H9 (cell line): ENCODE data around the gene HDAC1. TPM values are rescaled to one million over a fixed set of nuclear protein-coding genes. Genes with fewer than 3 reads are reported as not detected.

Source experiments
- DNase-seq: peaks from one replicate; pipeline ENCODE4 v3.0.0-alpha.2; 2017
- H2AFZ ChIP-seq: one replicate; pipeline ENCODE4 v1.6.1; 2013; ENCODE audit warnings: mild to moderate bottlenecking, low read length, control low read depth, moderate library complexity
- H2AK5ac ChIP-seq: 2 replicates; pipeline ENCODE4 v1.6.1; 2013; ENCODE audit warnings: low read length, control low read depth, mixed read lengths; ENCODE audit not compliant: insufficient read length
- H2BK120ac ChIP-seq: one replicate; pipeline ENCODE4 v1.6.1; 2013; ENCODE audit warnings: low read depth, mild to moderate bottlenecking, low read length, control low read depth, inconsistent platforms; ENCODE audit not compliant: poor library complexity, severe bottlenecking
- H2BK12ac ChIP-seq: 2 replicates; pipeline ENCODE4 v1.6.1; 2013; ENCODE audit warnings: low read length, control low read depth, mixed read lengths, low read depth; ENCODE audit not compliant: insufficient read length
- H2BK15ac ChIP-seq: 2 replicates; pipeline ENCODE4 v1.6.1; 2013; ENCODE audit warnings: low read depth, low read length, control low read depth
- H2BK20ac ChIP-seq: one replicate; pipeline ENCODE4 v1.6.1; 2013; ENCODE audit warnings: low read depth, mild to moderate bottlenecking, low read length, control low read depth, inconsistent platforms; ENCODE audit not compliant: poor library complexity, severe bottlenecking
- H2BK5ac ChIP-seq: 2 replicates; pipeline ENCODE4 v1.6.1; 2013; ENCODE audit warnings: low read length, control low read depth, mixed read lengths; ENCODE audit not compliant: insufficient read length
- H3K14ac ChIP-seq: 2 replicates; pipeline ENCODE4 v1.6.1; 2013; ENCODE audit warnings: low read length, control low read depth; ENCODE audit not compliant: insufficient read depth
- H3K18ac ChIP-seq: 2 replicates; pipeline ENCODE4 v1.6.1; 2013; ENCODE audit warnings: low read depth, mild to moderate bottlenecking, mixed read lengths, low read length, control low read depth; ENCODE audit not compliant: insufficient read length
- H3K23ac ChIP-seq: 2 replicates; pipeline ENCODE4 v1.6.1; 2013; ENCODE audit warnings: low read length, control low read depth, mixed read lengths, low read depth; ENCODE audit not compliant: insufficient read length
- H3K23me2 ChIP-seq: 2 replicates; pipeline ENCODE4 v1.6.1; 2013; ENCODE audit warnings: low read depth, mild to moderate bottlenecking, mixed read lengths, low read length, control low read depth; ENCODE audit not compliant: insufficient read length, poor library complexity, severe bottlenecking
- H3K27ac ChIP-seq: 2 replicates; pipeline ENCODE4 v1.5.1; 2013; ENCODE audit warnings: low read length, control low read depth, mixed read lengths, low read depth; ENCODE audit not compliant: insufficient read length
- H3K27me3 ChIP-seq: 2 replicates; pipeline ENCODE4 v1.6.1; 2013; ENCODE audit warnings: low read length, control low read depth, inconsistent platforms; ENCODE audit not compliant: insufficient read depth
- H3K4ac ChIP-seq: 2 replicates; pipeline ENCODE4 v1.6.1; 2013; ENCODE audit warnings: low read depth, mild to moderate bottlenecking, control low read depth, inconsistent platforms, low read length, moderate library complexity
- H3K4me1 ChIP-seq: 2 replicates; pipeline ENCODE4 v1.6.1; 2013; ENCODE audit warnings: low read length, control low read depth, inconsistent platforms; ENCODE audit not compliant: insufficient read depth
- H3K4me2 ChIP-seq: 2 replicates; pipeline ENCODE4 v1.6.1; 2013; ENCODE audit warnings: low read length, control low read depth, mixed read lengths; ENCODE audit not compliant: insufficient read length, insufficient read depth
- H3K56ac ChIP-seq: 2 replicates; pipeline ENCODE4 v1.6.1; 2013; ENCODE audit warnings: low read depth, mild to moderate bottlenecking, mixed read lengths, low read length, control low read depth; ENCODE audit not compliant: insufficient read length
- H3K79me1 ChIP-seq: 2 replicates; pipeline ENCODE4 v1.6.1; 2013; ENCODE audit warnings: low read depth, mild to moderate bottlenecking, moderate library complexity, low read length, control low read depth, inconsistent platforms; ENCODE audit not compliant: insufficient read depth, poor library complexity, severe bottlenecking
- H3K79me2 ChIP-seq: 2 replicates; pipeline ENCODE4 v1.6.1; 2013; ENCODE audit warnings: low read length, control low read depth, inconsistent platforms; ENCODE audit not compliant: insufficient read depth
- H3K9ac ChIP-seq: 2 replicates; pipeline ENCODE4 v1.6.1; 2013; ENCODE audit warnings: low read length, control low read depth, mixed read lengths; ENCODE audit not compliant: insufficient read length; ENCODE audit errors: extremely low read depth
- H3K9me3 ChIP-seq: one replicate; pipeline ENCODE4 v1.6.1; 2013; ENCODE audit warnings: low read depth, low read length, inconsistent platforms; ENCODE audit not compliant: control insufficient read depth
- H3T11ph ChIP-seq: one replicate; pipeline ENCODE4 v1.6.1; 2013; ENCODE audit warnings: mild to moderate bottlenecking, low read length, control low read depth, inconsistent platforms
- H4K20me1 ChIP-seq: one replicate; pipeline ENCODE4 v1.6.1; 2013; ENCODE audit not compliant: control insufficient read depth, insufficient read length, insufficient read depth
- H4K5ac ChIP-seq: 2 replicates; pipeline ENCODE4 v1.6.1; 2013; ENCODE audit warnings: low read depth, mild to moderate bottlenecking, mixed read lengths, low read length, control low read depth; ENCODE audit not compliant: insufficient read length
- H4K8ac ChIP-seq: replicated peaks from 2 replicates; pipeline ENCODE4 v1.6.1; 2013; ENCODE audit warnings: low read length, control low read depth, mixed read lengths, low read depth; ENCODE audit not compliant: insufficient read length
- H4K91ac ChIP-seq: 2 replicates; pipeline ENCODE4 v1.6.1; 2013; ENCODE audit warnings: low read depth, mild to moderate bottlenecking, moderate library complexity, mixed read lengths, low read length, control low read depth; ENCODE audit not compliant: insufficient read length
- H3K27ac Mint-ChIP-seq, 3 experiments: 2 replicates in 2 of 3; 3 replicates in 1 of 3; pipeline ENCODE4 v1.8.0; 2020 to 2021; ENCODE audit warnings: mixed read lengths in 3 of 3, mild to moderate bottlenecking in 1 of 3, moderate library complexity in 1 of 3
- H3K27me3 Mint-ChIP-seq: 2 replicates; pipeline ENCODE4 v1.8.0; 2021; ENCODE audit warnings: low read depth, mild to moderate bottlenecking, moderate library complexity, mixed read lengths
- H3K36me3 Mint-ChIP-seq, 3 experiments: 2 replicates in 2 of 3; 3 replicates in 1 of 3; pipeline ENCODE4 v1.8.0; 2020 to 2021; ENCODE audit warnings: low read depth in 3 of 3, mixed read lengths in 3 of 3; ENCODE audit not compliant: insufficient read depth in 1 of 3
- H3K4me1 Mint-ChIP-seq, 2 experiments: 2 replicates each; pipeline ENCODE4 v1.8.0; 2020; ENCODE audit warnings: mixed read lengths in 2 of 2
- H3K4me3 Mint-ChIP-seq, 2 experiments: 2 replicates in 1 of 2; 3 replicates in 1 of 2; pipeline ENCODE4 v1.8.0; 2020 to 2021; ENCODE audit warnings: mild to moderate bottlenecking in 2 of 2, mixed read lengths in 2 of 2, moderate library complexity in 1 of 2
- H3K9me3 Mint-ChIP-seq, 2 experiments: 2 replicates in 1 of 2; 3 replicates in 1 of 2; pipeline ENCODE4 v1.8.0; 2020; ENCODE audit warnings: mild to moderate bottlenecking in 2 of 2, mixed read lengths in 2 of 2, moderate library complexity in 1 of 2
- WGBS: extraction: QIAGEN DNeasy Blood & Tissue Kit; methylation state at CpG from one replicate; pipeline ENCODE4 v1.1.7; 2013; ENCODE audit warnings: missing lambda C conversion rate, low lambda C conversion rate, mixed read lengths; ENCODE audit not compliant: insufficient read length; ENCODE audit errors: extremely low coverage; 5-methylcytosine and 5-hydroxymethylcytosine counted together
- total RNA-seq: library from RNA; stranded (reverse); gene quantifications from 2 replicates; pipeline ENCODE4 v1.2.1, GENCODE V29; 2021
- TF ChIP-seq, protein P1 (sequence below): fragments of 200-600 bp; sonication (generic); conservative IDR thresholded peaks from 3 replicates; pipeline ENCODE4 v1.8.0; 2021; ENCODE audit warnings: antibody characterized with exemption, mild to moderate bottlenecking

The HDAC1 gene
- total RNA-seq, 1 experiment from 2014 or later: 162 TPM

DNA sequence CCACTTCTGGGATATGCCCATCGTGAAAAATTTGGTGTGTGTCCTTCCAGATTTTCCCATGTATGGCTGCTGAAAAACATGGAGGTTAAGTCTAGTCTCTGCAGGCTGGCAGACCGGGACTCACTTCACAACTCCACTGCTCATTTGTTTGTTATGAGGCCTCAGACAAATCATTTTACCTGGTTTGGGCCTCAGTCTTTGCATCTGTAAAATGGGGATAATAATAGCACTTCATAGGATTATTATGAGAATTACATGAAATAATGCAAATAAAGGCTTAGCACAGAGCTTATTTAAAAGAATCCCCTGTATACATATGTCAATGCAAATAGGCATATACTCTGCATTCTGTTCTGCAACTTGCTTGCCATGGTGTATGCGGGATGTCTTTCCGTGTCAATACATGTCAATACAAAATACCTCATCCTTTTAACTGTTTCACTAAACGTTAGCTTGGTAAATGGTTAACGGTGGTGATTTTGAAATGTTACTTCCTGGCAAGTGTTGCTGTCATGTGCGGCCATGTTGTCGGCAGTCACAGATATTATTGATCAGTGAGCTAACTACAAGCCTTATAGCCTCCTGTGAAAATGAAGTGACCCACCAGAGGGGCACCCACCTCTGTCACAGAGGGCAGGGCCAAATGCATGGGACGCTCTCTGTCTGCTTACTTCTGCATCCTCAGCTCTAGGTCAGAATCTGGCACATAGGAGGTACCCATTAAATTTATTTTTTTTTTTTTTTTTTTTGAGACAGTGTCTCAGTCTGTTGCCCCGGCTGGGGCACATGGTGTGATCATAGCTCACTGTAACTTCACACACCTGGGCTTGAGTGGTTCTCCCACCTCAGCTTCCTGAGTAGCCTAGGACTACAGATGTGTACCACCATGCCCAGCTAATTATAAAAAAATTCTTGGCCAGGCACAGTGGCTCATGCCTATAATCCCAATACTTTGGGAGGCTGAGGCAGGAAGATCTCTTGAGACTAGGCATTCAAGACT, 36.5 kb upstream of the HDAC1 start:
- no peak overlapping the region for H3T11ph ChIP-seq
- no peak overlapping the region for H2BK20ac ChIP-seq
- no peaks in the 10 kb centered on the region for H3K79me2 ChIP-seq
- H3K9ac ChIP-seq: no peak overlapping the region
- H2AK5ac ChIP-seq: no peak overlapping the region
- no peak overlapping the region for H3K23ac ChIP-seq
- H3K27ac ChIP-seq: no peak overlapping the region
- no peaks in the 10 kb centered on the region; the same call in 1 of the 2 replicates for H3K27me3 ChIP-seq
- H3K18ac ChIP-seq: no peak overlapping the region
- TF ChIP-seq, protein P1, sequence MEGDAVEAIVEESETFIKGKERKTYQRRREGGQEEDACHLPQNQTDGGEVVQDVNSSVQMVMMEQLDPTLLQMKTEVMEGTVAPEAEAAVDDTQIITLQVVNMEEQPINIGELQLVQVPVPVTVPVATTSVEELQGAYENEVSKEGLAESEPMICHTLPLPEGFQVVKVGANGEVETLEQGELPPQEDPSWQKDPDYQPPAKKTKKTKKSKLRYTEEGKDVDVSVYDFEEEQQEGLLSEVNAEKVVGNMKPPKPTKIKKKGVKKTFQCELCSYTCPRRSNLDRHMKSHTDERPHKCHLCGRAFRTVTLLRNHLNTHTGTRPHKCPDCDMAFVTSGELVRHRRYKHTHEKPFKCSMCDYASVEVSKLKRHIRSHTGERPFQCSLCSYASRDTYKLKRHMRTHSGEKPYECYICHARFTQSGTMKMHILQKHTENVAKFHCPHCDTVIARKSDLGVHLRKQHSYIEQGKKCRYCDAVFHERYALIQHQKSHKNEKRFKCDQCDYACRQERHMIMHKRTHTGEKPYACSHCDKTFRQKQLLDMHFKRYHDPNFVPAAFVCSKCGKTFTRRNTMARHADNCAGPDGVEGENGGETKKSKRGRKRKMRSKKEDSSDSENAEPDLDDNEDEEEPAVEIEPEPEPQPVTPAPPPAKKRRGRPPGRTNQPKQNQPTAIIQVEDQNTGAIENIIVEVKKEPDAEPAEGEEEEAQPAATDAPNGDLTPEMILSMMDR: no peak
- Mint-ChIP-seq H3K27me3 (peaks cover 2% of the 10 kb centered on the region; the same call in 1 of the 2 replicates), H3K4me3 (no peak overlapping the region), H3K27ac (no peak overlapping the region), H3K9me3 (no peaks in the 10 kb centered on the region; a peak in 1 of 5 replicates), H3K36me3 (no peaks in the 10 kb centered on the region), H3K4me1 (peaks cover 17 to 18% of the 10 kb centered on the region in 2 experiments)
- no peaks in the 10 kb centered on the region for H3K79me1 ChIP-seq
- H3K4me2 ChIP-seq: no peak overlapping the region
- H4K91ac ChIP-seq: no peak overlapping the region
- H2BK15ac ChIP-seq: no peak overlapping the region
- no CpG with 5 or more reads among the region's 10 CpGs for WGBS
- H2BK12ac ChIP-seq: no peak overlapping the region
- H3K23me2 ChIP-seq: no peaks in the 10 kb centered on the region
- H4K8ac ChIP-seq: no peak overlapping the region
- no peak overlapping the region for H2AFZ ChIP-seq
- no peak overlapping the region for H3K4ac ChIP-seq
- H3K9me3 ChIP-seq: no peaks in the 10 kb centered on the region
- H4K20me1 ChIP-seq: no peaks in the 10 kb centered on the region
- DNase-seq: no peak
- H3K4me1 ChIP-seq: peaks cover 4% of the 10 kb centered on the region; the same call in 1 of the 2 replicates
- H4K5ac ChIP-seq: no peak overlapping the region
- no peak overlapping the region for H2BK120ac ChIP-seq
- H3K56ac ChIP-seq: no peak overlapping the region
- H3K14ac ChIP-seq: no peak overlapping the region
- H2BK5ac ChIP-seq: no peak overlapping the region
